PC-3 (cell line): Measurements from ENCODE around the gene CUEDC1. TPM values are rescaled to one million over a fixed set of nuclear protein-coding genes. Genes with fewer than 3 reads are reported as not detected.
"Not testable (repeated sequence)": the region's sequence is repeated elsewhere in the genome, so short reads cannot be mapped to it uniquely, and the experiment has no call there.

ENCODE experiments used
- ATAC-seq: fragments of 200-7000 bp; cut with Tn5 transposase; 2 replicates; pipeline ENCODE4 v1.9.1; 2020; ENCODE audit warnings: mild to moderate bottlenecking, moderate library complexity
- BruUV-seq: library from RNA; stranded (reverse); fragments of 400-500 nt; replicated peaks from 2 replicates; lab custom pipeline; 2021; lab: Mats Ljungman, UMichigan
- CTCF ChIA-PET: fragments of 300-600 bp; sonication (Branson Sonifier 250); formaldehyde crosslinking; loops from one replicate; lab custom pipeline; 2022; ENCODE audit warnings: antibody characterized with exemption; lab: Charles Lee
- POLR2A ChIA-PET: fragments of 300-600 bp; sonication (Branson Sonifier 250); formaldehyde crosslinking; loops from one replicate; lab custom pipeline; 2022; ENCODE audit warnings: antibody characterized with exemption; ENCODE audit not compliant: unreplicated experiment; lab: Charles Lee
- DNase-seq: peaks from one replicate; pipeline ENCODE4 v3.0.0-alpha.2; 2015
- H2AFZ ChIP-seq: fragments of 300-600 bp; sonication (generic); 2 replicates; pipeline ENCODE4 v1.6.0; 2016; ENCODE audit warnings: antibody characterized with exemption, low read length
- H3F3A ChIP-seq: fragments of 300-600 bp; sonication (generic); one replicate; pipeline ENCODE4 v1.6.0; 2017; ENCODE audit warnings: antibody characterized with exemption, low read length, control low read depth, mild to moderate bottlenecking; ENCODE audit not compliant: unreplicated experiment
- H3K27ac ChIP-seq: fragments of 300-600 bp; sonication (generic); 2 replicates; pipeline ENCODE4 v1.5.1; 2016; ENCODE audit warnings: mild to moderate bottlenecking, low read length
- H3K27me3 ChIP-seq: fragments of 300-600 bp; sonication (generic); 2 replicates; pipeline ENCODE4 v1.6.1; 2016; ENCODE audit warnings: low read length, mixed read lengths
- H3K36me3 ChIP-seq: fragments of 300-600 bp; sonication (generic); 2 replicates; pipeline ENCODE4 v1.6.1; 2016; ENCODE audit warnings: low read depth, mixed run types, low read length, mixed read lengths
- H3K4me1 ChIP-seq: fragments of 300-600 bp; sonication (generic); 2 replicates; pipeline ENCODE4 v1.5.1; 2016; ENCODE audit warnings: low read length; ENCODE audit not compliant: insufficient read depth
- H3K4me2 ChIP-seq: fragments of 300-600 bp; sonication (generic); 2 replicates; pipeline ENCODE4 v1.6.0; 2016; ENCODE audit warnings: low read length
- H3K4me3 ChIP-seq: fragments of 300-600 bp; sonication (generic); 2 replicates; pipeline ENCODE4 v1.5.1; 2016; ENCODE audit warnings: mild to moderate bottlenecking, low read length, mixed read lengths
- H3K79me2 ChIP-seq: fragments of 300-600 bp; sonication (generic); 2 replicates; pipeline ENCODE4 v1.6.1; 2017; ENCODE audit warnings: low read length, mixed read lengths
- H3K9ac ChIP-seq: fragments of 300-600 bp; sonication (generic); 2 replicates; pipeline ENCODE4 v1.6.0; 2016; ENCODE audit warnings: mild to moderate bottlenecking, low read length
- H3K9me2 ChIP-seq: fragments of 300-600 bp; sonication (generic); replicated peaks from 2 replicates; pipeline ENCODE4 v1.6.1; 2016; ENCODE audit warnings: mixed run types, low read length, mixed read lengths
- H3K9me3 ChIP-seq: fragments of 300-600 bp; sonication (generic); 2 replicates; pipeline ENCODE4 v1.6.1; 2016; ENCODE audit warnings: low read length, mixed read lengths
- H4K20me1 ChIP-seq: fragments of 300-600 bp; sonication (generic); 2 replicates; pipeline ENCODE4 v1.6.1; 2016; ENCODE audit warnings: low read length, mixed read lengths
- EZH2 ChIP-seq: fragments of 300-600 bp; sonication (generic); IDR thresholded peaks from one replicate; pipeline ENCODE4 v1.6.1; 2017; ENCODE audit warnings: antibody characterized with exemption, mild to moderate bottlenecking, low read length; ENCODE audit not compliant: unreplicated experiment
- EZH2phosphoT487 ChIP-seq: fragments of 300-600 bp; sonication (generic); IDR thresholded peaks from 2 replicates; pipeline ENCODE4 v1.6.1; 2018; ENCODE audit warnings: mild to moderate bottlenecking, antibody characterized with exemption, low read length, borderline replicate concordance
- intact Hi-C: fragments of 100-400 bp; cut with micrococcal nuclease; formaldehyde crosslinking; loops from 2 replicates; pipeline ENCODE4 v1.9.0; 2023
- total RNA-seq: library from RNA; depleted of rRNA; stranded (reverse); fragments of >200 nt; gene quantifications from 2 replicates; pipeline ENCODE4 v1.2.3, GENCODE V29; 2014
- TF ChIP-seq, protein P1 (sequence below): fragments of 300-600 bp; sonication (generic); conservative IDR thresholded peaks from 2 replicates; pipeline ENCODE4 v1.5.1; 2017; ENCODE audit warnings: antibody characterized with exemption, low read depth, mild to moderate bottlenecking, low read length

The CUEDC1 gene
- total RNA-seq, 1 experiment from 2014 or later: 31.6 TPM

- intact Hi-C loops: no loop called here
- Histone ChIP-seq H3K79me2 (peaks cover 46% of the 10 kb centered on the region), H3K4me3 (no peak overlapping the region), H3K36me3 (peaks cover 85% of the 10 kb centered on the region), H3K9me2 (no peaks in the 10 kb centered on the region), H4K20me1 (0 out of 2 replicates have a peak, but pooled peaks cover 9% of the 10 kb centered on the region), H3K27ac (no peak overlapping the region), H2AFZ (no peak overlapping the region), H3K9me3 (no peaks in the 10 kb centered on the region), H3K27me3 (no peaks in the 10 kb centered on the region), H3K4me2 (no peak overlapping the region), H3K4me1 (no peaks in the 10 kb centered on the region), H3F3A (no peaks in the 10 kb centered on the region), H3K9ac (no peak overlapping the region)
- no TSS peak for BruUV-seq
- CTCF ChIA-PET: no interaction called here
- POLR2A ChIA-PET: no interaction called here
- DNase-seq (no peak), ATAC-seq (no peak)
- no peak for TF ChIP-seq EZH2phosphoT487
- TF ChIP-seq, protein P1, sequence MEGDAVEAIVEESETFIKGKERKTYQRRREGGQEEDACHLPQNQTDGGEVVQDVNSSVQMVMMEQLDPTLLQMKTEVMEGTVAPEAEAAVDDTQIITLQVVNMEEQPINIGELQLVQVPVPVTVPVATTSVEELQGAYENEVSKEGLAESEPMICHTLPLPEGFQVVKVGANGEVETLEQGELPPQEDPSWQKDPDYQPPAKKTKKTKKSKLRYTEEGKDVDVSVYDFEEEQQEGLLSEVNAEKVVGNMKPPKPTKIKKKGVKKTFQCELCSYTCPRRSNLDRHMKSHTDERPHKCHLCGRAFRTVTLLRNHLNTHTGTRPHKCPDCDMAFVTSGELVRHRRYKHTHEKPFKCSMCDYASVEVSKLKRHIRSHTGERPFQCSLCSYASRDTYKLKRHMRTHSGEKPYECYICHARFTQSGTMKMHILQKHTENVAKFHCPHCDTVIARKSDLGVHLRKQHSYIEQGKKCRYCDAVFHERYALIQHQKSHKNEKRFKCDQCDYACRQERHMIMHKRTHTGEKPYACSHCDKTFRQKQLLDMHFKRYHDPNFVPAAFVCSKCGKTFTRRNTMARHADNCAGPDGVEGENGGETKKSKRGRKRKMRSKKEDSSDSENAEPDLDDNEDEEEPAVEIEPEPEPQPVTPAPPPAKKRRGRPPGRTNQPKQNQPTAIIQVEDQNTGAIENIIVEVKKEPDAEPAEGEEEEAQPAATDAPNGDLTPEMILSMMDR: no peak
- TF ChIP-seq EZH2: no peak
Measured at GRCh38 chr17:57976594-57976993, 21.4 kb upstream of the CUEDC1 start.

DNA sequence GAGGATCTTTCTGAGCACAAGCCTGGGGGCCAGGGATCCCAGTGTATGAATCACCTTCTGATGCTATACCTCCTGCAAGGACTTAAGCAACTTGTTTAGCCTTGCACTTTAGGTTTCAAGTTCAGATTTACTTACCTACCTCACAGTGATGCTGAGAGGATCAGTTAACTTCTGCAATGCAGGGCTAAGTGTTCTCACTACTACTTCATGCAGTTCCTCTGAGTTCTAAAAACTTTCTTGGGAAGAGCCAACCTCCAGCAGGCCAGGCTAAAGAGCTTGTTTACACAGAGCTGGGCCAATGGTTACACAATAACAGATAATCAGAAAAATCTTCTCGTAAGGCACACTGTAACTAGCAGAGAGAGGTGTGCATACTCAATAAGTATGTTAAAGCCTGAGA is 19.8 kb upstream of the CUEDC1 start:
- H3K4me1 ChIP-seq: no peaks in the 10 kb centered on the region
- intact Hi-C loops: no loop called here
- peaks cover 70% of the 10 kb centered on the region for H3K36me3 ChIP-seq
- no peak overlapping the region for H3K4me2 ChIP-seq
- BruUV-seq: no TSS peak
- H3K9me3 ChIP-seq: no peaks in the 10 kb centered on the region
- no peaks in the 10 kb centered on the region for H3K9me2 ChIP-seq
- no peaks in the 10 kb centered on the region for H3K27me3 ChIP-seq
- POLR2A ChIA-PET: interaction anchor here (0.6 to 0.7 kb wide), 2 partner anchors 21 to 24 kb away, joined by 3 read pairs; no protein-coding TSS in a partner anchor
- DNase-seq (no peak), ATAC-seq (peak; percentile 45)
- no peak overlapping the region for H2AFZ ChIP-seq
- H3K79me2 ChIP-seq: peaks cover 31% of the 10 kb centered on the region
- H3K9ac ChIP-seq: no peak overlapping the region
- no peak overlapping the region for H3K27ac ChIP-seq
- H4K20me1 ChIP-seq: no peaks in the 10 kb centered on the region
- peaks cover 10% of the 10 kb centered on the region for H3F3A ChIP-seq
- TF ChIP-seq EZH2phosphoT487 (no peak), EZH2 (no peak)
- TF ChIP-seq, protein P1: no peak
- H3K4me3 ChIP-seq: no peak overlapping the region
- CTCF ChIA-PET: no interaction called here

- DNase-seq, H4K20me1 ChIP-seq, H3K4me2 ChIP-seq, POLR2A ChIA-PET, H3K9me2 ChIP-seq, H2AFZ ChIP-seq, ATAC-seq, CTCF ChIA-PET, H3K9me3 ChIP-seq, H3K9ac ChIP-seq, intact Hi-C loops, H3K27me3 ChIP-seq, H3K4me3 ChIP-seq, H3K4me1 ChIP-seq, H3K27ac ChIP-seq: not testable (repeated sequence)
- Histone ChIP-seq H3K36me3 (peaks cover 62% of the 10 kb centered on the region), H3F3A (peaks cover 10% of the 10 kb centered on the region), H3K79me2 (peaks cover 29% of the 10 kb centered on the region)
- TSS peak; percentile 16 for BruUV-seq
Measured at GRCh38 chr17:57974053-57974824, 19.0 kb upstream of the CUEDC1 start.
